H9 (cell line): ENCODE results near the gene LYSMD2. TPM values are rescaled to one million over a fixed set of nuclear protein-coding genes. Genes with fewer than 3 reads are reported as not detected.

Source experiments
- DNase-seq: peaks from one replicate; pipeline ENCODE4 v3.0.0-alpha.2; 2017
- H2AFZ ChIP-seq: one replicate; pipeline ENCODE4 v1.6.1; 2013; ENCODE audit warnings: mild to moderate bottlenecking, low read length, control low read depth, moderate library complexity
- H2AK5ac ChIP-seq: 2 replicates; pipeline ENCODE4 v1.6.1; 2013; ENCODE audit warnings: low read length, control low read depth, mixed read lengths; ENCODE audit not compliant: insufficient read length
- H2BK120ac ChIP-seq: one replicate; pipeline ENCODE4 v1.6.1; 2013; ENCODE audit warnings: low read depth, mild to moderate bottlenecking, low read length, control low read depth, inconsistent platforms; ENCODE audit not compliant: poor library complexity, severe bottlenecking
- H2BK12ac ChIP-seq: 2 replicates; pipeline ENCODE4 v1.6.1; 2013; ENCODE audit warnings: low read length, control low read depth, mixed read lengths, low read depth; ENCODE audit not compliant: insufficient read length
- H2BK15ac ChIP-seq: 2 replicates; pipeline ENCODE4 v1.6.1; 2013; ENCODE audit warnings: low read depth, low read length, control low read depth
- H2BK20ac ChIP-seq: one replicate; pipeline ENCODE4 v1.6.1; 2013; ENCODE audit warnings: low read depth, mild to moderate bottlenecking, low read length, control low read depth, inconsistent platforms; ENCODE audit not compliant: poor library complexity, severe bottlenecking
- H2BK5ac ChIP-seq: 2 replicates; pipeline ENCODE4 v1.6.1; 2013; ENCODE audit warnings: low read length, control low read depth, mixed read lengths; ENCODE audit not compliant: insufficient read length
- H3K14ac ChIP-seq: 2 replicates; pipeline ENCODE4 v1.6.1; 2013; ENCODE audit warnings: low read length, control low read depth; ENCODE audit not compliant: insufficient read depth
- H3K18ac ChIP-seq: 2 replicates; pipeline ENCODE4 v1.6.1; 2013; ENCODE audit warnings: low read depth, mild to moderate bottlenecking, mixed read lengths, low read length, control low read depth; ENCODE audit not compliant: insufficient read length
- H3K23ac ChIP-seq: 2 replicates; pipeline ENCODE4 v1.6.1; 2013; ENCODE audit warnings: low read length, control low read depth, mixed read lengths, low read depth; ENCODE audit not compliant: insufficient read length
- H3K23me2 ChIP-seq: 2 replicates; pipeline ENCODE4 v1.6.1; 2013; ENCODE audit warnings: low read depth, mild to moderate bottlenecking, mixed read lengths, low read length, control low read depth; ENCODE audit not compliant: insufficient read length, poor library complexity, severe bottlenecking
- H3K27ac ChIP-seq: 2 replicates; pipeline ENCODE4 v1.5.1; 2013; ENCODE audit warnings: low read length, control low read depth, mixed read lengths, low read depth; ENCODE audit not compliant: insufficient read length
- H3K27me3 ChIP-seq: 2 replicates; pipeline ENCODE4 v1.6.1; 2013; ENCODE audit warnings: low read length, control low read depth, inconsistent platforms; ENCODE audit not compliant: insufficient read depth
- H3K4ac ChIP-seq: 2 replicates; pipeline ENCODE4 v1.6.1; 2013; ENCODE audit warnings: low read depth, mild to moderate bottlenecking, control low read depth, inconsistent platforms, low read length, moderate library complexity
- H3K4me1 ChIP-seq: 2 replicates; pipeline ENCODE4 v1.6.1; 2013; ENCODE audit warnings: low read length, control low read depth, inconsistent platforms; ENCODE audit not compliant: insufficient read depth
- H3K4me2 ChIP-seq: 2 replicates; pipeline ENCODE4 v1.6.1; 2013; ENCODE audit warnings: low read length, control low read depth, mixed read lengths; ENCODE audit not compliant: insufficient read length, insufficient read depth
- H3K56ac ChIP-seq: 2 replicates; pipeline ENCODE4 v1.6.1; 2013; ENCODE audit warnings: low read depth, mild to moderate bottlenecking, mixed read lengths, low read length, control low read depth; ENCODE audit not compliant: insufficient read length
- H3K79me1 ChIP-seq: 2 replicates; pipeline ENCODE4 v1.6.1; 2013; ENCODE audit warnings: low read depth, mild to moderate bottlenecking, moderate library complexity, low read length, control low read depth, inconsistent platforms; ENCODE audit not compliant: insufficient read depth, poor library complexity, severe bottlenecking
- H3K79me2 ChIP-seq: 2 replicates; pipeline ENCODE4 v1.6.1; 2013; ENCODE audit warnings: low read length, control low read depth, inconsistent platforms; ENCODE audit not compliant: insufficient read depth
- H3K9ac ChIP-seq: 2 replicates; pipeline ENCODE4 v1.6.1; 2013; ENCODE audit warnings: low read length, control low read depth, mixed read lengths; ENCODE audit not compliant: insufficient read length; ENCODE audit errors: extremely low read depth
- H3K9me3 ChIP-seq: one replicate; pipeline ENCODE4 v1.6.1; 2013; ENCODE audit warnings: low read depth, low read length, inconsistent platforms; ENCODE audit not compliant: control insufficient read depth
- H3T11ph ChIP-seq: one replicate; pipeline ENCODE4 v1.6.1; 2013; ENCODE audit warnings: mild to moderate bottlenecking, low read length, control low read depth, inconsistent platforms
- H4K20me1 ChIP-seq: one replicate; pipeline ENCODE4 v1.6.1; 2013; ENCODE audit not compliant: control insufficient read depth, insufficient read length, insufficient read depth
- H4K5ac ChIP-seq: 2 replicates; pipeline ENCODE4 v1.6.1; 2013; ENCODE audit warnings: low read depth, mild to moderate bottlenecking, mixed read lengths, low read length, control low read depth; ENCODE audit not compliant: insufficient read length
- H4K8ac ChIP-seq: replicated peaks from 2 replicates; pipeline ENCODE4 v1.6.1; 2013; ENCODE audit warnings: low read length, control low read depth, mixed read lengths, low read depth; ENCODE audit not compliant: insufficient read length
- H4K91ac ChIP-seq: 2 replicates; pipeline ENCODE4 v1.6.1; 2013; ENCODE audit warnings: low read depth, mild to moderate bottlenecking, moderate library complexity, mixed read lengths, low read length, control low read depth; ENCODE audit not compliant: insufficient read length
- H3K27ac Mint-ChIP-seq, 3 experiments: 2 replicates in 2 of 3; 3 replicates in 1 of 3; pipeline ENCODE4 v1.8.0; 2020 to 2021; ENCODE audit warnings: mixed read lengths in 3 of 3, mild to moderate bottlenecking in 1 of 3, moderate library complexity in 1 of 3
- H3K27me3 Mint-ChIP-seq: 2 replicates; pipeline ENCODE4 v1.8.0; 2021; ENCODE audit warnings: low read depth, mild to moderate bottlenecking, moderate library complexity, mixed read lengths
- H3K36me3 Mint-ChIP-seq, 3 experiments: 2 replicates in 2 of 3; 3 replicates in 1 of 3; pipeline ENCODE4 v1.8.0; 2020 to 2021; ENCODE audit warnings: low read depth in 3 of 3, mixed read lengths in 3 of 3; ENCODE audit not compliant: insufficient read depth in 1 of 3
- H3K4me1 Mint-ChIP-seq, 2 experiments: 2 replicates each; pipeline ENCODE4 v1.8.0; 2020; ENCODE audit warnings: mixed read lengths in 2 of 2
- H3K4me3 Mint-ChIP-seq, 2 experiments: 2 replicates in 1 of 2; 3 replicates in 1 of 2; pipeline ENCODE4 v1.8.0; 2020 to 2021; ENCODE audit warnings: mild to moderate bottlenecking in 2 of 2, mixed read lengths in 2 of 2, moderate library complexity in 1 of 2
- H3K9me3 Mint-ChIP-seq, 2 experiments: 2 replicates in 1 of 2; 3 replicates in 1 of 2; pipeline ENCODE4 v1.8.0; 2020; ENCODE audit warnings: mild to moderate bottlenecking in 2 of 2, mixed read lengths in 2 of 2, moderate library complexity in 1 of 2
- CTCF ChIP-seq: fragments of 200-600 bp; sonication (generic); conservative IDR thresholded peaks from 3 replicates; pipeline ENCODE4 v1.8.0; 2021; ENCODE audit warnings: antibody characterized with exemption, mild to moderate bottlenecking
- WGBS: extraction: QIAGEN DNeasy Blood & Tissue Kit; methylation state at CpG from one replicate; pipeline ENCODE4 v1.1.7; 2013; ENCODE audit warnings: missing lambda C conversion rate, low lambda C conversion rate, mixed read lengths; ENCODE audit not compliant: insufficient read length; ENCODE audit errors: extremely low coverage; 5-methylcytosine and 5-hydroxymethylcytosine counted together
- total RNA-seq: library from RNA; stranded (reverse); gene quantifications from 2 replicates; pipeline ENCODE4 v1.2.1, GENCODE V29; 2021

Gene LYSMD2
- total RNA-seq, 1 experiment from 2014 or later: 3.9 TPM

GRCh38 chr15:51687565-51687964 is 49.9 kb downstream of the LYSMD2 start:
- Histone ChIP-seq H2BK15ac (no peak overlapping the region), H3K18ac (no peak overlapping the region), H3K4me1 (no peaks in the 10 kb centered on the region), H3K14ac (no peak overlapping the region), H3K27ac (no peak overlapping the region), H2AFZ (no peak overlapping the region), H3K4ac (no peak overlapping the region), H3K79me1 (no peaks in the 10 kb centered on the region), H4K8ac (no peak overlapping the region), H3K4me2 (no peak overlapping the region), H3K79me2 (no peaks in the 10 kb centered on the region), H2BK120ac (no peak overlapping the region), H2BK5ac (no peak overlapping the region), H3K23me2 (no peaks in the 10 kb centered on the region), H3K9me3 (no peaks in the 10 kb centered on the region), H3K9ac (no peak overlapping the region), H3K56ac (no peak overlapping the region), H2AK5ac (no peak overlapping the region), H3K27me3 (no peaks in the 10 kb centered on the region), H4K20me1 (no peaks in the 10 kb centered on the region), H4K5ac (no peak overlapping the region), H3K23ac (no peak overlapping the region), H2BK12ac (no peak overlapping the region), H3T11ph (no peak overlapping the region), H4K91ac (no peak overlapping the region), H2BK20ac (no peak overlapping the region)
- H3K9me3 Mint-ChIP-seq: no peaks in the 10 kb centered on the region
- WGBS: no CpG with 5 or more reads among the region's 1 CpG
- no peak for TF ChIP-seq CTCF
- DNase-seq: no peak
- H3K4me1 Mint-ChIP-seq: peaks cover 4 to 5% of the 10 kb centered on the region in 2 experiments
- H3K27ac Mint-ChIP-seq: no peak overlapping the region
- no peaks in the 10 kb centered on the region for H3K27me3 Mint-ChIP-seq
- no peak overlapping the region for H3K4me3 Mint-ChIP-seq
- peaks cover 7 to 9% (median 8%) of the 10 kb centered on the region in 3 experiments; a peak in 5 of 7 replicates for H3K36me3 Mint-ChIP-seq
